Thymus (tissue), 11 donors: ENCODE measurements around the gene EDNRB. TPM values are rescaled to one million over a fixed set of nuclear protein-coding genes. Genes with fewer than 3 reads are reported as not detected.

Experiments used
- DNase-seq, 9 donors: peaks; one replicate each; pipeline ENCODE4 v3.0.0-alpha.2; 2013; ENCODE audit warnings: low spot score in 9 of 9, low read depth in 6 of 9, missing footprints in 1 of 9
- H3K27ac ChIP-seq, 2 donors: one replicate each; pipeline ENCODE4 v1.5.1; 2013; ENCODE audit warnings: control low read depth in 1 of 2, low read depth in 1 of 2, low read length in 1 of 2, mild to moderate bottlenecking in 1 of 2, moderate library complexity in 1 of 2
- H3K27me3 ChIP-seq, 2 donors: one replicate each; pipeline ENCODE4 v1.5.1; 2013; ENCODE audit warnings: low read length in 1 of 2; ENCODE audit not compliant: control insufficient read depth in 2 of 2, insufficient read depth in 1 of 2
- H3K36me3 ChIP-seq, 2 donors: one replicate each; pipeline ENCODE4 v1.5.1; 2013; ENCODE audit warnings: low read length in 1 of 2, mild to moderate bottlenecking in 1 of 2, moderate library complexity in 1 of 2; ENCODE audit not compliant: control insufficient read depth in 2 of 2, insufficient read depth in 2 of 2
- H3K4me1 ChIP-seq, 2 donors: one replicate each; pipeline ENCODE4 v1.5.1; 2013; ENCODE audit warnings: low read length in 2 of 2; ENCODE audit not compliant: control insufficient read depth in 2 of 2, insufficient read depth in 2 of 2
- H3K4me3 ChIP-seq, 2 donors: one replicate each; pipeline ENCODE4 v1.5.1; 2013; ENCODE audit warnings: low read length in 2 of 2, control low read depth in 1 of 2, mild to moderate bottlenecking in 1 of 2
- H3K9me3 ChIP-seq, 2 donors: one replicate each; pipeline ENCODE4 v1.5.1; 2013; ENCODE audit warnings: low read length in 1 of 2, mild to moderate bottlenecking in 1 of 2; ENCODE audit not compliant: control insufficient read depth in 2 of 2, insufficient read depth in 1 of 2
- WGBS: extraction: QIAGEN DNeasy Blood & Tissue Kit; methylation state at CpG from one replicate; pipeline ENCODE4 v1.1.7; 2013; 5-methylcytosine and 5-hydroxymethylcytosine counted together
- polyA plus RNA-seq: library from polyadenylated mRNA; stranded (reverse); fragments of 200-250 nt; gene quantifications from one replicate; pipeline ENCODE4 v1.2.3, GENCODE V29; 2013
- total RNA-seq: library from RNA; stranded (reverse); fragments of 120-200 nt; gene quantifications from one replicate; pipeline ENCODE4 v1.2.4, GENCODE V29; 2013
- donor health status: healthy.

The EDNRB gene
- total and polyA plus RNA-seq, 2 donors, result 3.1 to 5.5 TPM

DNA sequence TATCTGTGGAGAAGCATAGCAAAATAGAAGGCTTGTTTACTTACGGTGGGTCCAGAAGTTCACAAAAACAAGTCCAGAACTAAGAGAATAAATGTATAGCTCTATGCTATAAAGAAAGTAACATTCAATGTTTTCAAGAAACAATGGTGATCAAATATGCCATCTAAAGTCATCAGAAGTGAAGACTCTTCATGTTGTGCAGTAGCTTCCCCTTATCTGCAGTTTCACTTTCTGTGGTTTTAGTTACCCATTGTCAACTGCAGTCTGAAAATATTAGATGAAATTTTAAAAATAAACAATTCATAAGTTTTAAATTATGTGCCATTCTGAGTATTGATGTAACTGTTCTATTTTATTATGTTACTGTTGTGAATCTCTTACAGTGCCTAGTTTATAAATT is 72.5 kb downstream of the EDNRB start:
- no peak overlapping the region for H3K4me3 ChIP-seq

More for the DNA sequence above, 72.5 kb downstream of the EDNRB start:
- H3K27me3 ChIP-seq, result no peaks in the 10 kb centered on the region
- no peak overlapping the region for H3K27ac ChIP-seq
- no peaks in the 10 kb centered on the region for H3K36me3 ChIP-seq
- 97% methylated on average over 1 of the region's 1 CpG for WGBS
- no peaks in the 10 kb centered on the region for H3K9me3 ChIP-seq
- no peaks in the 10 kb centered on the region for H3K4me1 ChIP-seq
- DNase-seq, result no peak

Other genes with a start within 250 kb of the EDNRB start
- gene SLAIN1, start 221.1 kb downstream of the EDNRB start, total RNA-seq, result 49.7 TPM
- gene SLAIN1, start 221.1 kb downstream of the EDNRB start, polyA plus RNA-seq, result 16.3 TPM